GM21576 (cell line): Measurements from ENCODE around the gene RPN2.

Experiments
- ATAC-seq: cut with Tn5 transposase; IDR thresholded peaks from one replicate; pipeline ENCODE4 v1.9.1; 2021; ENCODE audit warnings: mild to moderate bottlenecking, moderate library complexity; ENCODE audit not compliant: unreplicated experiment

RPN2 gene

GRCh38 chr20:37209193-37209592 is 30.1 kb downstream of the RPN2 start:
- ATAC-seq, result no peak

- no peak for ATAC-seq
These were observed 30.7 kb downstream of the RPN2 start for GRCh38 chr20:37209661-37210314.

DNA sequence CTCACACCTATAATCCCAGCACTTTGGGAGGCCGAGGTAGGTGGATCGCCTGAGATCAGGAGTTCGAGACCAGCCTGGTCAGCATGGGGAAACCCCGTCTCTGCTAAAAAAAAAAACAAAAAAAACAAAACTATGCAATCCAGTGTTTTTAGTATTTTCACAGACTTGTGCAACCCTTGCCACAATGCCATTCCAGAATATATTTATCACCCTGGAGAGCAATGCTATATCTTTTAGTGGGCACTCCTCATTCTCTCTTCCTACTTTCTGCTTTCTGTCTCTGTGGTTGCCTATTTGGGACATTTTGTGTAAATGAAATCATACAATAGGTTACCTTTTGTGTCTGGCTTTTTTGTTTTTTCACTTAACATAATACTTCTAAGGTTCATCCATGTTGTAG is 39.3 kb downstream of the RPN2 start:
- no peak for ATAC-seq

- ATAC-seq, result no peak
These were observed 39.8 kb downstream of the RPN2 start for GRCh38 chr20:37218976-37219375.

DNA sequence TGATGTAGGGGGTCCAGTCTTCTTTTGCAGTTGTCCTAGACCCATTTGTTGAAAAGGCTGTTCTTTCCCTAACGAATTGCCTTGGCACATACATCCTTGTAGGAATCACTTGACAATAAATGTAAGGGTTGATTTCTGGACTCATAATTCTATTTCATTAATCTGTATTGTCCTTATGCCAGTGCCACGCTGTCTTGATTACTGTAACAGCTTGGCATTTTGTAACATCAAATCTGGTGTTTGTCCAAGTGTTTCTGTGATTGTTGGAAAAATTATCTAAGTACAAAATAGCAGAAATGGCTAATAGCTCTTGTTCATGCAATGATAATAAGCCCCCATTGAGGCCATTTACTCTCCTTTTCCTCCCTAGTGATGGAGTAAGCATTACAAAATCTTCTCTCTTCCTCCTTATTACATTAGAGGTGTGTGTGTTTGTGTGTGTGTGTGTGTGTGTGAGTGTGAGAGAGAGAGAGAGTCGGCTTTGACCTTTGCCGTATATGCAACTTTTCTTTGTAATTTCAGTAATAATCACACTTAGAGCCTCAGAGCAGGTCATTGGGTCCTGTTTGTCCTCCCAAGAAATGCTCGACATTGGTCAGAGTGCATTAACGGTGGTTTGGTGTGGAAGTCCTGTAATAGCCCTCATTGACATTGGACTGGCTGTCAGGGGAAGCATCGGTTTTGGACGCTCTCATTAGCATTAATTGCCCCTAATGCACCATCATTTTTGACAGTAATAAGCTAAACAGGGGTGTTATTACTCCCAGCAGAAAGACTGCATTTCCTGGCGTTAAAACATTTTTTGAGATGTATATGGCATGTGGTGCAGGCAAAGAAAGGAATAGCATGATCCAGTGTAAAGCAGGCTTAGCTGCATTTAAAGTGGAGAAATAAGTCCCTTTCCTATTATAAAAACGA is 40.9 kb downstream of the RPN2 start:
- no peak for ATAC-seq

GRCh38 chr20:37220731-37221130 is 41.6 kb downstream of the RPN2 start:
- no peak for ATAC-seq

GRCh38 chr20:37222086-37222485 is 43.0 kb downstream of the RPN2 start:
- ATAC-seq, result no peak

DNA sequence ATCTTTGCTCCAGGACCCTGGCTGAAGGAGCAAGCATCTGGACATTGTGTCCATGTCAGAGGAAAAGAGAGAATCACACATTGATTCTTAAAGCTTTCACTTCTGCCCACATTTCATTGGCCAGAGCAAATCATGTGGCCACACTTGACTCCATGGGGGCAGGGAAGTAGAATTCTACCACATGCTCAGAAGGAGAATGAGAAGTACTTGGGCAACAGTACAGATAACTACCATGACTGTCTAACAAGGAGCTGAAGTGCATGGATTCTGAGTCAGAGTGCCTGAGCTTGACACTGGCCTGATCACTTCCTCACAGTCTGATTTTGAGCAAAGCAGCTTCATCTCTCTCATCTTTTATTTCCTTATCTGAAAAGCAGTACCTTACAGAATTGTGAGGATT is 43.9 kb downstream of the RPN2 start:
- ATAC-seq, result no peak

- ATAC-seq, result no peak
These were observed 46.0 kb downstream of the RPN2 start for GRCh38 chr20:37225146-37225545.

DNA sequence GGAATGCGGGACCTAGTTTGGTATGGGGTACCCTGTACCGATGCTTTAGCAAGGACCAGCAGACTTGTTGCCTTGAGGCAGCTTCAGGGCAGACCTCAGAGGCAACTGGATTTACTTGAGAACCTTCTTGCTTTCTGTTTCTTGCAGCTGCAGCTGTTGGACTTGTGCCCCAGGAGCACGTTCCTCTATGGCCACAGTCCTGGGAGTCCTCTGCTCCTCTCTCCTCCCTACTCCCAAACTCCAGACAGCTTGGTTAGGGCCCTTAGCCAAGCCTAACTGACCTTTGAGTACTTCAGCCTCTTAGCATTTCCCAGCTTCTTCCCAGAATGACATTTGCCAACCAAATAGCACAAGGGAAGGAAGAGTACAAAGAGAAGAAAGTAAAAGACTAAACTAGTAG is 47.8 kb downstream of the RPN2 start:
- ATAC-seq, result no peak

- ATAC-seq, result no peak
These were observed 49.0 kb downstream of the RPN2 start for GRCh38 chr20:37228082-37228481.

DNA sequence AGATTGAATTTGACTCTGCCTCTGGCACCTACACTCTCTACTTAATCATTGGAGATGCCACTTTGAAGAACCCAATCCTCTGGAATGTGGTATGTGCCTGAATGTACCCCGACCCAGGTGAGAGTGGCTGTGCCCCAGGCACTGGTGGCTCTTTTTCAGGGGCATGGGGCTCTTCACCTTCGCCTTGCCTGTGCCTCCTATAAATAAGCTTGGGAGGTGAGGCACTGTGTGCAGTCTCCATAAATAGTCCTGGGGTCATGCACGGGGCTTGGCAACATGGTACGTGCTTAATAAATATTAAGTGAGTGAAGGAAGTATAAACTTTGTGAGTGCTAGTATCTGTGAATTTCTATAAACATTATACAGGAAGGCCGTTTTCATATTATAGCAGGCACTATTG is 49.5 kb downstream of the RPN2 start:
- no peak for ATAC-seq

DNA sequence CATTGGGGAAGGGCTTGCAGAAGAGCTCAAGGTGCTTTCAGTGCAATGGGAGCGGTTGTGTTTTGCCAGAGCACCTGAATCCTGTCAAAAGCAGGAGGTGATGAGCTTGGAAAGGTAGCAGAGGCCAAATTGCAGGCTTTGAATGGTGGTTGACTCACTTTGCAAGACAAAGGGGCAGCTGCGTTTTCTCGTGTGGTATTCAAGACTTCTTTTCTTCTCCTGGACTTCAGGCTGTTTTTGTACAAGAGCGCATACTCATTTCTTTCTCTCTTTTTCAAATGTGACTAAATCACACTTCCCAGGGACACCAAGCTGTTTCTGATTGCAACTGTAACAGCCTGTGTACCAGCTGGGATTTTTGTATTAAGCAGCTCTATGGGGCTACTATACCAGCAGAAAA is 50.2 kb downstream of the RPN2 start:
- ATAC-seq, result no peak

- ATAC-seq, result no peak
These were observed 51.1 kb downstream of the RPN2 start for GRCh38 chr20:37230200-37230599.

GRCh38 chr20:37231947-37232630 is 53.0 kb downstream of the RPN2 start:
- ATAC-seq, result no peak

- ATAC-seq, result no peak
These were observed 54.6 kb downstream of the RPN2 start for GRCh38 chr20:37233548-37234253.

DNA sequence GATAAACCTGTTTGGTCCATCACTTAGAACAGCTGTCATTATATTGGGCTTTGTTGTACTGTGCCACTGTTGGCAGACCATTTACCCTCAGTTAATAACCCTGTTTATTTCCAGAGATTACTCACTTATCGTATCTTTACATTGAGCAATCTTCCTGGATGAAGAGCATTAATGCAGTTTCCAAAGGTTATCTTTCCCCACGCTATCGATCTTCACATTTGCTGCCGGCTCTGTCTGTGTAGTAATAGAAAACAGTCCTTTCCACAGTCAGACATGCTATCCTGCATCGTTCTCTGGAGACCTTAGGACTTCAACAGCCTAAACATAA is 55.1 kb downstream of the RPN2 start:
- ATAC-seq, result no peak

DNA sequence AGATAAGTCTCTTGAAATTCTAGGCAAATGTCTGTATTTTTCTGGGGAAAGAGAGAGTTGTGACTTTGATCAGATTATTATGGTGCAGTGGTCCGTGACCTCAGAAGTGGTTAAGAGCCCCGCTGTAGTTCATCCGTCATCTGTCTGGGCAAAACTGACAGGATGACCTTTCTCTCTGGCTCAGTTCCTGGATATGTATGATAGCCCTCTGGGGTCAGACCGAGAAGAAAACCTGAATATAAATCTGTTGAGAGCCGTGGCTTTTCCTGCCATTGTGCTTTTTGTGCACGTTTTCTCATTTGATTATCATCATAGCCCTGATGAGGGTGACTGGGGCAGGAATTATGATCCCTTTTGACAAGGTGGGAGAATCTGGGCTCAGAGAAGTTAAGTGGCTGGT is 55.9 kb downstream of the RPN2 start:
- no peak for ATAC-seq

DNA sequence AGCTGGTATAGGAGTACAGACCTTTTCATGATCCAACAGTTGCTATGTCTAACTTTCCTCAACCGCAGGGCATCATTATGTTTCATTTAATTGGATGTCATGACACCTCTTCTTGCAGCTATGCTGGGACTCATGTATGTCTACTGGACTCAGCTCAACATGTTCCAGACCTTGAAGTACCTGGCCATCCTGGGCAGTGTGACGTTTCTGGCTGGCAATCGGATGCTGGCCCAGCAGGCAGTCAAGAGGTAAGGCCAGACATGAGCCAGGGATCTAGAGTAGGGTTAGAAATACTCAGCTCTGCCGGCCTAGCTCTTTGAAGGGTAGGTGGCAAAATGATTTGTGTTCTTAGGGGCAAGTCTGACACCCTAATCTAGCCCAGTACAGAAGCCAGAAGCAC is 57.3 kb downstream of the RPN2 start:
- ATAC-seq, result no peak

DNA sequence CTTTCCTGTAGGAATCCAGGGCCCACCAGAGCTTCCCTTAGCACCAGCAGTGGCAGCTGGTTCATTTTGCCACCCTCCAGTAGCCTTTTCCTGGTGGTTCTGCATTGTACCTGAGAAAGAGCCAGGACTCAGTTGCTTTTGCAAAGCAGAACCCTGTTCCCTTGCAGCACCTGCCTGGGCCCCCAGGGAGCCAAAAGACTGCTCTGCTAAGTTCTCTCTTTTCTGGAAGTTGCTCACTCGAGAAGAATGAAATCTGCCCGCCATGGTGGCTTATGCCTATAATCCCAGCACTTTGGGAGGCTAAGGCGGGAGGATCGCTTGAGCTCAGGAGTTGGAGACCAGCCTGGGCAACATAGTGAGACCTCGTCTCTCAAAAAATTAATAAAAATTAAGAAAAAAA is 58.5 kb downstream of the RPN2 start:
- no peak for ATAC-seq

DNA sequence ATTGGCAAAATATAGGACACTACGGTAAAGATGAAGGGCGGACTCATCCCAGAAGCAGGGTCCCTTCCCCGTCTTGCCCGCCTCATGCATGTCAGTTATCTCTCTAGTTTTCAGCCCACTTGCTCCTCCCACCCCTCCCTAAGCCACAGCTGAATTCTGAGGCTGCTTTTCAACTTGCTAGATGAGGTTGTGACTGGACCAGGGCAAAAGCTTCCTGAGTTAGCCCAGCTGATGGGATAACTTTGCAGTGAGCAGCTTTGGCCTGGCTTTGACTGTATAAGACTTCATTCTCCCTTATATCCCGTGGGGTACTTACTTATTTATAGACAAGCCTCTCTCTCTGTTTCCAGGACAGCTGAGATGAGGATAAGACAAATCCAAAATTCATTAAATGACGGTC is 59.3 kb downstream of the RPN2 start:
- ATAC-seq, result no peak
